Adrenal gland (tissue), 5 donors: Measurements from ENCODE around the gene SZRD1.

Source experiments
- POLR2A ChIP-seq, 2 donors: fragments of 450-650 bp; IDR thresholded peaks; one replicate each; pipeline ENCODE4 v1.6.1; 2017; ENCODE audit warnings: antibody characterized with exemption in 2 of 2, mild to moderate bottlenecking in 2 of 2, moderate library complexity in 1 of 2
- TF ChIP-seq, protein P1 (sequence below), 6 experiments: fragments of 450-650 bp in 4 of 6; fragments of 200-600 bp in 2 of 6; sonication (generic) in 1 of 6; IDR thresholded peaks; 1 replicate in 5 of 6; 2 replicates in 1 of 6; pipeline versions ENCODE4 v1.5.1 to v1.8.0; 2016 to 2021; ENCODE audit warnings: antibody characterized with exemption in 6 of 6, mild to moderate bottlenecking in 2 of 6, moderate library complexity in 1 of 6
- donor health status: DM: no; HTN: no; CAD: no.

- TF ChIP-seq, protein P1, sequence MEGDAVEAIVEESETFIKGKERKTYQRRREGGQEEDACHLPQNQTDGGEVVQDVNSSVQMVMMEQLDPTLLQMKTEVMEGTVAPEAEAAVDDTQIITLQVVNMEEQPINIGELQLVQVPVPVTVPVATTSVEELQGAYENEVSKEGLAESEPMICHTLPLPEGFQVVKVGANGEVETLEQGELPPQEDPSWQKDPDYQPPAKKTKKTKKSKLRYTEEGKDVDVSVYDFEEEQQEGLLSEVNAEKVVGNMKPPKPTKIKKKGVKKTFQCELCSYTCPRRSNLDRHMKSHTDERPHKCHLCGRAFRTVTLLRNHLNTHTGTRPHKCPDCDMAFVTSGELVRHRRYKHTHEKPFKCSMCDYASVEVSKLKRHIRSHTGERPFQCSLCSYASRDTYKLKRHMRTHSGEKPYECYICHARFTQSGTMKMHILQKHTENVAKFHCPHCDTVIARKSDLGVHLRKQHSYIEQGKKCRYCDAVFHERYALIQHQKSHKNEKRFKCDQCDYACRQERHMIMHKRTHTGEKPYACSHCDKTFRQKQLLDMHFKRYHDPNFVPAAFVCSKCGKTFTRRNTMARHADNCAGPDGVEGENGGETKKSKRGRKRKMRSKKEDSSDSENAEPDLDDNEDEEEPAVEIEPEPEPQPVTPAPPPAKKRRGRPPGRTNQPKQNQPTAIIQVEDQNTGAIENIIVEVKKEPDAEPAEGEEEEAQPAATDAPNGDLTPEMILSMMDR (IDR thresholded peaks at IDR 0.05), result no peak
- TF ChIP-seq POLR2A (IDR thresholded peaks at IDR 0.05), result no peak
These were observed 20.5 kb downstream of the SZRD1 start for GRCh38 chr1:16387201-16388188.
